ENCODE data around the gene POTEF.
"Not testable (repeated sequence)": the region's sequence is repeated elsewhere in the genome, so short reads cannot be mapped to it uniquely, and the experiment has no call there.

DNA sequence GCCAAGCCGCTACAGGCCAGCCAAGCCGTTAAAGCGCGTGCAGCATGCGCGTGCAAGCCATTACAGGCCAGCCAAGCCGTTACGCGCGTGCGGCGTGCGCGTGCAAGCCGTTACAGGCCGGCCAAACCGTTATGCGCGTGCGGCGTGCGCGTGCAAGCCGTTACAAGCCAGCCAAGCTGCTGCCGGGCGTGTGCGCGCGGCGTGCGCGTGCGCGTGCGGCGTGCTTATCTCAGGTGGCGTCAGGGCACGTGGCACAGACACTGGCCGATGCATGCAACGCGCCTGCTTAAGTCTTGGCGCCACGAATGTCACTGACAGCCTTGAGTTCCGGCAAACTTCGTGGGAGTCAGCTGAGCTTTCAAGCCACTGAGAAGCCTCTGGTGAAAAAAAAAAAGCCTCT lies 8.1 kb downstream of the POTEF start:
- not testable (repeated sequence) for TF ChIP-seq EZH2phosphoT487 (IDR thresholded peaks at IDR 0.05; ENCODE audit: borderline replicate concordance); EZH2 (IDR thresholded peaks at IDR 0.05); POLR2A (IDR thresholded peaks at IDR 0.05; ENCODE audit: borderline replicate concordance, extremely low read depth, insufficient read depth, insufficient read length); ZFX (IDR thresholded peaks at IDR 0.05); RAD21 (IDR thresholded peaks at IDR 0.05; ENCODE audit: low read depth)
- TF ChIP-seq, protein P1, sequence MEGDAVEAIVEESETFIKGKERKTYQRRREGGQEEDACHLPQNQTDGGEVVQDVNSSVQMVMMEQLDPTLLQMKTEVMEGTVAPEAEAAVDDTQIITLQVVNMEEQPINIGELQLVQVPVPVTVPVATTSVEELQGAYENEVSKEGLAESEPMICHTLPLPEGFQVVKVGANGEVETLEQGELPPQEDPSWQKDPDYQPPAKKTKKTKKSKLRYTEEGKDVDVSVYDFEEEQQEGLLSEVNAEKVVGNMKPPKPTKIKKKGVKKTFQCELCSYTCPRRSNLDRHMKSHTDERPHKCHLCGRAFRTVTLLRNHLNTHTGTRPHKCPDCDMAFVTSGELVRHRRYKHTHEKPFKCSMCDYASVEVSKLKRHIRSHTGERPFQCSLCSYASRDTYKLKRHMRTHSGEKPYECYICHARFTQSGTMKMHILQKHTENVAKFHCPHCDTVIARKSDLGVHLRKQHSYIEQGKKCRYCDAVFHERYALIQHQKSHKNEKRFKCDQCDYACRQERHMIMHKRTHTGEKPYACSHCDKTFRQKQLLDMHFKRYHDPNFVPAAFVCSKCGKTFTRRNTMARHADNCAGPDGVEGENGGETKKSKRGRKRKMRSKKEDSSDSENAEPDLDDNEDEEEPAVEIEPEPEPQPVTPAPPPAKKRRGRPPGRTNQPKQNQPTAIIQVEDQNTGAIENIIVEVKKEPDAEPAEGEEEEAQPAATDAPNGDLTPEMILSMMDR (IDR thresholded peaks at IDR 0.05 in 2 of 3, conservative IDR thresholded peaks at IDR 0.05 in 1 of 3; ENCODE audit: borderline replicate concordance in 1 of 3, insufficient read depth in 1 of 3, low read depth in 2 of 3, low read length in 2 of 3), result not testable (repeated sequence)
- TF ChIP-seq, protein P2, sequence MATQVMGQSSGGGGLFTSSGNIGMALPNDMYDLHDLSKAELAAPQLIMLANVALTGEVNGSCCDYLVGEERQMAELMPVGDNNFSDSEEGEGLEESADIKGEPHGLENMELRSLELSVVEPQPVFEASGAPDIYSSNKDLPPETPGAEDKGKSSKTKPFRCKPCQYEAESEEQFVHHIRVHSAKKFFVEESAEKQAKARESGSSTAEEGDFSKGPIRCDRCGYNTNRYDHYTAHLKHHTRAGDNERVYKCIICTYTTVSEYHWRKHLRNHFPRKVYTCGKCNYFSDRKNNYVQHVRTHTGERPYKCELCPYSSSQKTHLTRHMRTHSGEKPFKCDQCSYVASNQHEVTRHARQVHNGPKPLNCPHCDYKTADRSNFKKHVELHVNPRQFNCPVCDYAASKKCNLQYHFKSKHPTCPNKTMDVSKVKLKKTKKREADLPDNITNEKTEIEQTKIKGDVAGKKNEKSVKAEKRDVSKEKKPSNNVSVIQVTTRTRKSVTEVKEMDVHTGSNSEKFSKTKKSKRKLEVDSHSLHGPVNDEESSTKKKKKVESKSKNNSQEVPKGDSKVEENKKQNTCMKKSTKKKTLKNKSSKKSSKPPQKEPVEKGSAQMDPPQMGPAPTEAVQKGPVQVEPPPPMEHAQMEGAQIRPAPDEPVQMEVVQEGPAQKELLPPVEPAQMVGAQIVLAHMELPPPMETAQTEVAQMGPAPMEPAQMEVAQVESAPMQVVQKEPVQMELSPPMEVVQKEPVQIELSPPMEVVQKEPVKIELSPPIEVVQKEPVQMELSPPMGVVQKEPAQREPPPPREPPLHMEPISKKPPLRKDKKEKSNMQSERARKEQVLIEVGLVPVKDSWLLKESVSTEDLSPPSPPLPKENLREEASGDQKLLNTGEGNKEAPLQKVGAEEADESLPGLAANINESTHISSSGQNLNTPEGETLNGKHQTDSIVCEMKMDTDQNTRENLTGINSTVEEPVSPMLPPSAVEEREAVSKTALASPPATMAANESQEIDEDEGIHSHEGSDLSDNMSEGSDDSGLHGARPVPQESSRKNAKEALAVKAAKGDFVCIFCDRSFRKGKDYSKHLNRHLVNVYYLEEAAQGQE (IDR thresholded peaks at IDR 0.05; ENCODE audit: low read depth), result not testable (repeated sequence)
